HG03354 (cell line): Measurements from ENCODE around the gene SEC16B.

Experiments
- ATAC-seq: cut with Tn5 transposase; IDR thresholded peaks from one replicate; pipeline ENCODE4 v1.9.1; 2021; ENCODE audit warnings: mild to moderate bottlenecking; ENCODE audit not compliant: unreplicated experiment, poor library complexity, severe bottlenecking

The SEC16B gene

GRCh38 chr1:177915641-177916040 is 54.2 kb downstream of the SEC16B start:
- no peak for ATAC-seq

GRCh38 chr1:177914603-177915002 is 55.3 kb downstream of the SEC16B start:
- ATAC-seq: no peak

GRCh38 chr1:177913762-177914540 is 55.9 kb downstream of the SEC16B start:
- ATAC-seq: no peak

GRCh38 chr1:177912991-177913390 is 56.9 kb downstream of the SEC16B start:
- ATAC-seq: no peak

GRCh38 chr1:177909416-177909815 is 60.4 kb downstream of the SEC16B start:
- ATAC-seq: no peak

- no peak for ATAC-seq
These were observed 62.9 kb downstream of the SEC16B start for GRCh38 chr1:177907000-177907399.

- ATAC-seq: no peak
These were observed 64.2 kb downstream of the SEC16B start for GRCh38 chr1:177905686-177906085.

- ATAC-seq: no peak
These were observed 67.6 kb downstream of the SEC16B start for GRCh38 chr1:177902266-177902665.

GRCh38 chr1:177897998-177898654 is 71.7 kb downstream of the SEC16B start:
- no peak for ATAC-seq

GRCh38 chr1:177897281-177897997 is 72.4 kb downstream of the SEC16B start:
- no peak for ATAC-seq
